Right atrium auricular region (tissue), 2 donors: ENCODE data around the gene ZIC2. TPM values are rescaled to one million over a fixed set of nuclear protein-coding genes. Genes with fewer than 3 reads are reported as not detected.

Experiments used
- DNase-seq: peaks from one replicate; pipeline ENCODE4 v3.0.0-alpha.2; 2019; ENCODE audit warnings: low spot score
- H3K27ac ChIP-seq, 2 donors: fragments of 200-600 bp; sonication (generic); 1 replicate in 1 of 2; 2 replicates in 1 of 2; pipeline ENCODE4 v1.5.1; 2016 to 2019
- H3K27me3 ChIP-seq, 2 donors: fragments of 200-600 bp; sonication (generic); one replicate each; pipeline versions ENCODE4 v1.5.1 to v1.6.0; 2017 to 2019
- H3K36me3 ChIP-seq: fragments of 200-600 bp; sonication (generic); one replicate; pipeline ENCODE4 v1.5.1; 2016
- H3K4me1 ChIP-seq, 2 donors: fragments of 200-600 bp; sonication (generic); one replicate each; pipeline versions ENCODE4 v1.5.1 to v1.6.0; 2017 to 2019
- H3K4me3 ChIP-seq, 2 donors: fragments of 200-600 bp; sonication (generic); 1 replicate in 1 of 2; 2 replicates in 1 of 2; pipeline ENCODE4 v1.5.1; 2017 to 2019; ENCODE audit warnings: mild to moderate bottlenecking in 1 of 2, moderate library complexity in 1 of 2
- H3K9me3 ChIP-seq, 2 donors: fragments of 200-600 bp; sonication (generic); one replicate each; pipeline ENCODE4 v1.5.1; 2019
- CTCF ChIP-seq, 2 donors: fragments of 200-600 bp; sonication (generic); IDR thresholded peaks; one replicate each; pipeline ENCODE4 v1.5.1; 2019; ENCODE audit warnings: antibody characterized with exemption in 2 of 2
- total RNA-seq, 2 donors: library from RNA; depleted of rRNA; stranded (reverse); fragments of >200 nt; gene quantifications; one replicate each; pipeline ENCODE4 v1.1.0, GENCODE V29; 2016

Gene ZIC2
- total RNA-seq, 2 donors from 2014 or later: 0.08 TPM; not detected in 1

- peaks cover 53 to 59% of the 10 kb centered on the region in 2 donors for H3K27me3 ChIP-seq
- no peak for DNase-seq
- H3K27ac ChIP-seq: no peak overlapping the region
- peak overlapping the region in 1 of 2 donors; percentile 23 for H3K4me3 ChIP-seq
- H3K9me3 ChIP-seq: no peaks in the 10 kb centered on the region
- no peaks in the 10 kb centered on the region for H3K36me3 ChIP-seq
- TF ChIP-seq CTCF (IDR thresholded peaks at IDR 0.05): no peak
- H3K4me1 ChIP-seq: peaks cover 0 to 33% of the 10 kb centered on the region in 2 donors
Observed at GRCh38 chr13:99956473-99957349, 24.9 kb upstream of the ZIC2 start.

GRCh38 chr13:99958406-99959126, 23.0 kb upstream of the ZIC2 start:
- peaks cover 0 to 33% of the 10 kb centered on the region in 2 donors for H3K4me1 ChIP-seq
- no peak for TF ChIP-seq CTCF (IDR thresholded peaks at IDR 0.05)
- no peaks in the 10 kb centered on the region for H3K36me3 ChIP-seq
- peaks cover 68 to 69% of the 10 kb centered on the region in 2 donors for H3K27me3 ChIP-seq
- no peaks in the 10 kb centered on the region for H3K9me3 ChIP-seq
- no peak for DNase-seq
- no peak overlapping the region for H3K4me3 ChIP-seq
- no peak overlapping the region for H3K27ac ChIP-seq

- H3K27ac ChIP-seq: no peak overlapping the region
- H3K27me3 ChIP-seq: peaks cover 69 to 71% of the 10 kb centered on the region in 2 donors
- no peak for TF ChIP-seq CTCF (IDR thresholded peaks at IDR 0.05)
- H3K36me3 ChIP-seq: no peaks in the 10 kb centered on the region
- H3K4me3 ChIP-seq: no peak overlapping the region
- DNase-seq: no peak
- H3K4me1 ChIP-seq: peaks cover 0 to 33% of the 10 kb centered on the region in 2 donors
- H3K9me3 ChIP-seq: no peaks in the 10 kb centered on the region
Observed at GRCh38 chr13:99959127-99959539, 22.5 kb upstream of the ZIC2 start.

- no peak for TF ChIP-seq CTCF (IDR thresholded peaks at IDR 0.05)
- Histone ChIP-seq H3K9me3 (no peaks in the 10 kb centered on the region), H3K27me3 (peaks cover 69 to 71% of the 10 kb centered on the region in 2 donors), H3K27ac (no peak overlapping the region), H3K36me3 (no peaks in the 10 kb centered on the region), H3K4me3 (no peak overlapping the region), H3K4me1 (peaks cover 0 to 33% of the 10 kb centered on the region in 2 donors)
- DNase-seq: no peak
Observed at GRCh38 chr13:99959540-99960230, 21.9 kb upstream of the ZIC2 start.

- Histone ChIP-seq H3K27ac (no peak overlapping the region), H3K36me3 (no peaks in the 10 kb centered on the region), H3K27me3 (peaks cover 62 to 67% of the 10 kb centered on the region in 2 donors), H3K4me1 (peaks cover 0 to 28% of the 10 kb centered on the region in 2 donors), H3K9me3 (no peaks in the 10 kb centered on the region), H3K4me3 (no peak overlapping the region)
- no peak for DNase-seq
- TF ChIP-seq CTCF (IDR thresholded peaks at IDR 0.05): no peak
Observed at GRCh38 chr13:99960663-99961311, 20.8 kb upstream of the ZIC2 start.
